Subcutaneous adipose tissue (tissue), 4 donors: ENCODE data around the gene GOSR2. TPM values are rescaled to one million over a fixed set of nuclear protein-coding genes. Genes with fewer than 3 reads are reported as not detected.

Source experiments
- small RNA-seq: library from RNA; depleted of rRNA; stranded (forward); fragments of <200 nt; gene quantifications from one replicate; pipeline ENCODE3, GENCODE V24; 2016
- total RNA-seq, 4 donors: library from RNA; depleted of rRNA; stranded (reverse); fragments of >200 nt; gene quantifications; one replicate each; pipeline ENCODE4 v1.1.0, GENCODE V29; 2016
- TF ChIP-seq, protein P1 (sequence below): fragments of 450-650 bp; IDR thresholded peaks from one replicate; pipeline ENCODE4 v1.5.1; 2016; ENCODE audit warnings: low read depth, mild to moderate bottlenecking, control low read depth, antibody characterized with exemption, moderate library complexity

GOSR2 gene
- total RNA-seq, 4 donors from 2014 or later, result 35.5 to 47.7 (median 40.2) TPM

- TF ChIP-seq, protein P1, sequence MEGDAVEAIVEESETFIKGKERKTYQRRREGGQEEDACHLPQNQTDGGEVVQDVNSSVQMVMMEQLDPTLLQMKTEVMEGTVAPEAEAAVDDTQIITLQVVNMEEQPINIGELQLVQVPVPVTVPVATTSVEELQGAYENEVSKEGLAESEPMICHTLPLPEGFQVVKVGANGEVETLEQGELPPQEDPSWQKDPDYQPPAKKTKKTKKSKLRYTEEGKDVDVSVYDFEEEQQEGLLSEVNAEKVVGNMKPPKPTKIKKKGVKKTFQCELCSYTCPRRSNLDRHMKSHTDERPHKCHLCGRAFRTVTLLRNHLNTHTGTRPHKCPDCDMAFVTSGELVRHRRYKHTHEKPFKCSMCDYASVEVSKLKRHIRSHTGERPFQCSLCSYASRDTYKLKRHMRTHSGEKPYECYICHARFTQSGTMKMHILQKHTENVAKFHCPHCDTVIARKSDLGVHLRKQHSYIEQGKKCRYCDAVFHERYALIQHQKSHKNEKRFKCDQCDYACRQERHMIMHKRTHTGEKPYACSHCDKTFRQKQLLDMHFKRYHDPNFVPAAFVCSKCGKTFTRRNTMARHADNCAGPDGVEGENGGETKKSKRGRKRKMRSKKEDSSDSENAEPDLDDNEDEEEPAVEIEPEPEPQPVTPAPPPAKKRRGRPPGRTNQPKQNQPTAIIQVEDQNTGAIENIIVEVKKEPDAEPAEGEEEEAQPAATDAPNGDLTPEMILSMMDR, result no peak
Measured at GRCh38 chr17:46986366-46986765, 63.4 kb downstream of the GOSR2 start.

DNA sequence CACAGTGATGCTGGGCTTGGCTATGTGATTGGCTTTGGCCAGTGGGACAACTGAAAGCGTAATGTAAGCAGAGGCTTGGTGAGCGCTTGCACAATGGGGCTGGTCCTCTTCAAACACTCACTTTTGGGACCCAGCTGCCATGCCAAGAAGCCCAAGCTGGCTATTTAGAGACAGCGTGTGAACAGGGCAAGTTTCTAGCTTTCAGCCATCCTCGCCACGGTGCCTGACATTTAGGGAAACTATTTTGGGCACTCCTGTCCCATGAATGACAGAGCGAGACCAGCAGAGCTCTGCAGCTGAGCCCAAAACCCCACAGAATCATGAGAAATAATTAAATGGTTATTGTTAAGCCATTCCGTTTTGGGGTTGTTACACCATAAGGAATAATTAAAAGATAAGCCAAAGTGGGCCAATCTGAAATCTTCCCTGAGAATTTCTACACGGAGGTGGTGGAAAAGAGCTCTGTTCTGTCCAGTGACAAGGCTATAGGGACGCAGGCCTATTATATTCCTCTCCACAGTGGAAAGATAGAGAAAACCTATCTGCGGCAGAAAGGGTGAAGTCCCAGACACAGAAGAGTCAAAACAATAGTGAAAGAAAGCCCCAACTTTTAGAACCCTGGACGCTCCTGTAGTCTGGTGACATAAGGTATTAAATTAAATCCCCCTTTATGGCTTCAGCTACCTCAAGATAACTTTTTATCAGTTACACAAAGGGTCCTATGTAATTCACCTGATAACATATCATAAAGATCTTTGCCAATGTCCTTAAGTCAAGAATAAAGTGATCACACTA, 66.9 kb downstream of the GOSR2 start:
- TF ChIP-seq, protein P1, result no peak

GRCh38 chr17:46991617-46992016, 68.7 kb downstream of the GOSR2 start:
- TF ChIP-seq, protein P1, result no peak

Small RNAs within 50 kb of the gene (small RNA-seq; reads per million reads assigned to genes)
- gene MIR5089 (not detected), gene RNU6ATAC3P (not detected)

Other genes starting within 250 kb of the GOSR2 start
- 1 to 10 TPM in 1 of 4 donors, under 1 TPM in 3; 0.16 to 9.6 (median 0.54) TPM for gene WNT3, start 104.5 kb upstream of the GOSR2 start, total RNA-seq
- gene WNT9B, start 71.6 kb upstream of the GOSR2 start, total RNA-seq, result under 1 TPM in 2 of 4 donors, not detected in 2; 0.38 to 0.51 TPM
- under 1 TPM in 2 of 4 donors, not detected in 2; 0.66 to 0.75 TPM for gene RPRML, start 56.1 kb downstream of the GOSR2 start, total RNA-seq